Effector memory CD4-positive, alpha-beta T cell (primary cell): Measurements from ENCODE around the gene TOPBP1.

Experiments used
- DNase-seq, 3 donors: peaks; one replicate each; pipeline ENCODE4 v3.0.0-alpha.2; 2020
- H3K27ac ChIP-seq: 2 replicates; pipeline ENCODE4 v1.7.0; 2013; ENCODE audit warnings: mild to moderate bottlenecking, low read length, moderate library complexity; ENCODE audit not compliant: insufficient read depth, poor library complexity, severe bottlenecking
- H3K27me3 ChIP-seq: replicated peaks from 2 replicates; pipeline ENCODE4 v1.7.0; 2013; ENCODE audit warnings: mild to moderate bottlenecking, low read length; ENCODE audit not compliant: insufficient read depth, control insufficient read depth, poor library complexity, severe bottlenecking
- H3K36me3 ChIP-seq: 2 replicates; pipeline ENCODE4 v1.7.0; 2013; ENCODE audit warnings: mild to moderate bottlenecking, low read length, moderate library complexity; ENCODE audit not compliant: control insufficient read depth, insufficient read depth
- H3K4me1 ChIP-seq: 2 replicates; pipeline ENCODE4 v1.7.0; 2013; ENCODE audit warnings: low read length, mild to moderate bottlenecking; ENCODE audit not compliant: control insufficient read depth, insufficient read depth, poor library complexity, severe bottlenecking
- H3K4me3 ChIP-seq: 2 replicates; pipeline ENCODE4 v1.7.0; 2013; ENCODE audit warnings: low read length, low read depth, mild to moderate bottlenecking; ENCODE audit not compliant: insufficient read depth, poor library complexity, severe bottlenecking
- H3K9me3 ChIP-seq: 2 replicates; pipeline ENCODE4 v1.7.0; 2013; ENCODE audit warnings: mild to moderate bottlenecking, low read length, moderate library complexity; ENCODE audit not compliant: control insufficient read depth

TOPBP1 gene

DNA sequence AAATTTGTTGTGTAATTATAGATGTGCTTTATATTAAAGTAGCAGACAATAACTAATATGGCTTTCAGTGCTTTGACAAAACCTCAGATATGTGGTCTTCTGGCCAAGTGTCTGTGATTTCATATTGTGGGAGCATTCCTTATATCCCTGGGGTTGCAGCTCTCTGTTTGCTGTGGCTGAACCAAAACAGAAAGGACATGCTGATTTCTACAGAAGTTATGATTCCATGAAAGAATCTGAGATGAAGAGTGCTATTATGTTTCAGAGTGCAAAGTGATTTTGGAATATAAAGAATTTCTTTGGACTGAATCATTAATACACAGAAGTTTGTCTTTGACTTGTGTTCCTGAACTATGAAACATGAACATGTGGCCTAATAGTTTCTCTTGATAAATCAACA, 51.7 kb downstream of the TOPBP1 start:
- Histone ChIP-seq H3K4me3 (no peak overlapping the region), H3K36me3 (peaks cover 37% of the 10 kb centered on the region), H3K4me1 (no peaks in the 10 kb centered on the region), H3K27ac (no peak overlapping the region), H3K27me3 (no peaks in the 10 kb centered on the region), H3K9me3 (no peaks in the 10 kb centered on the region)
- no peak for DNase-seq

DNA sequence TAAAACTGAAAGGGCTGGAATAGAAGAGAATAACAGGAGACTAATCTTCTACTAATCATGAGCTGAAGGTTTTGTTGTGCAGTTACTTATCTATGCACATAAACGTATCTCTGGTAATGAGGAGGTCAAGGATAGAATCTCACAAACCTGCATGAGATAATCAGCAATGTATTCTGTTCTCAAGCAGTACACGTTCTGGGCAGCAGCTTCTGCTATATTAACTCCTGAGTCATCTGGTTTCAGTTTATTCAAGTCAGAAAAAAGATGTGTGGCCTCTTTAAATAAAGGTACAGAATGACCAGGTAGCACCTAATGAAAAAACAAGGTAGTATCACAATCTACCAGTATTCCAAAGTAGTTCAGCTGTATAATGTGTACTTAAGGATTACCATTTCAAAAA, 53.4 kb downstream of the TOPBP1 start:
- Histone ChIP-seq H3K27ac (no peak overlapping the region), H3K4me1 (no peaks in the 10 kb centered on the region), H3K4me3 (no peak overlapping the region), H3K36me3 (peaks cover 36% of the 10 kb centered on the region), H3K27me3 (no peaks in the 10 kb centered on the region), H3K9me3 (no peaks in the 10 kb centered on the region)
- DNase-seq: no peak

DNA sequence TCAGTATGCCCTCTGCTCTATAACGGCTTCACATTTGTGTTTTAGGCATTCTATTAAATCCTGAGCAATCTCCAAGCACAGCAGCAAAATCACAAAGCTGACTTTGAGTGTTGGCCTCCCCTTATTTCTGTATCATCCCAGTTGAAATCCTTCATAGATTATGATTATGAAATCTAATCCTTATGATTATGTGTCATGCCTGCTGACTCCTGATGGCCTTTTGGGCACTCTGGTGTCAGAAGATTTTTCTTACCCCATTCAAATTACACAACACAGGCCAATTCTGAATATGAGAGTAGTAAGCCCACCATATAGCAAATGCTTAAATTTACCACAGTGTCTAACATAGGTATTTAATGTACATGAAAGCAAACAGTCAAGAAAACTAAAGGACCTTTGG, 53.9 kb downstream of the TOPBP1 start:
- no peak for DNase-seq
- Histone ChIP-seq H3K4me1 (no peaks in the 10 kb centered on the region), H3K27ac (no peak overlapping the region), H3K4me3 (no peak overlapping the region), H3K27me3 (no peaks in the 10 kb centered on the region), H3K36me3 (peaks cover 31% of the 10 kb centered on the region), H3K9me3 (no peaks in the 10 kb centered on the region)

- no peaks in the 10 kb centered on the region for H3K4me1 ChIP-seq
- no peak overlapping the region for H3K4me3 ChIP-seq
- H3K27ac ChIP-seq: no peak overlapping the region
- peaks cover 30% of the 10 kb centered on the region for H3K36me3 ChIP-seq
- DNase-seq: no peak
- no peaks in the 10 kb centered on the region for H3K9me3 ChIP-seq
- no peaks in the 10 kb centered on the region for H3K27me3 ChIP-seq
Measured at GRCh38 chr3:133606902-133607301, 54.8 kb downstream of the TOPBP1 start.

GRCh38 chr3:133606342-133606741, 55.4 kb downstream of the TOPBP1 start:
- no peaks in the 10 kb centered on the region for H3K27me3 ChIP-seq
- no peak overlapping the region for H3K4me3 ChIP-seq
- no peaks in the 10 kb centered on the region for H3K4me1 ChIP-seq
- peaks cover 30% of the 10 kb centered on the region for H3K36me3 ChIP-seq
- no peak for DNase-seq
- H3K27ac ChIP-seq: no peak overlapping the region
- no peaks in the 10 kb centered on the region for H3K9me3 ChIP-seq

GRCh38 chr3:133600572-133601081, 61.1 kb downstream of the TOPBP1 start:
- Histone ChIP-seq H3K4me1 (no peaks in the 10 kb centered on the region), H3K36me3 (peaks cover 6% of the 10 kb centered on the region), H3K27ac (no peak overlapping the region), H3K9me3 (no peaks in the 10 kb centered on the region), H3K4me3 (no peak overlapping the region), H3K27me3 (no peaks in the 10 kb centered on the region)
- no peak for DNase-seq

DNA sequence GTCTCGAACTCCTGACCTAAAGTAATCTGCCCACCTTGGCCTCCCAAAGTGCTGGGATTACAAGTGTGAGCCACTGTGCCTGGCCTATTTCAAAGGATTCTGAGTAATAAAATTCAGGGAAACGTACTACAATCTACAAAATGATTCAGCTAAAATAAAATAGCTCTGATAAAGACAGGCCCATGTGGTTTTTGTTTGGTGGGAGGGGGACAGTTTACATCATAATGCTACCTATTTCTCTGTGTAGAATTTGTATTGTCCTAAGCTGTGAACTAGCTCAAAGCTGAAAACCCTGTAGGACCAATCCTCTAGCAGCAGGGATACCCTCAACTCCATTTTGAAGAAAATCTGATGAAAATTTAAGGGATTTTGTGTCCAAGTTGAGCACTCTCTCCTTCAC, 62.5 kb downstream of the TOPBP1 start:
- peaks cover 6% of the 10 kb centered on the region for H3K36me3 ChIP-seq
- no peak for DNase-seq
- H3K27ac ChIP-seq: no peak overlapping the region
- H3K9me3 ChIP-seq: no peaks in the 10 kb centered on the region
- no peaks in the 10 kb centered on the region for H3K4me1 ChIP-seq
- no peaks in the 10 kb centered on the region for H3K27me3 ChIP-seq
- no peak overlapping the region for H3K4me3 ChIP-seq

DNA sequence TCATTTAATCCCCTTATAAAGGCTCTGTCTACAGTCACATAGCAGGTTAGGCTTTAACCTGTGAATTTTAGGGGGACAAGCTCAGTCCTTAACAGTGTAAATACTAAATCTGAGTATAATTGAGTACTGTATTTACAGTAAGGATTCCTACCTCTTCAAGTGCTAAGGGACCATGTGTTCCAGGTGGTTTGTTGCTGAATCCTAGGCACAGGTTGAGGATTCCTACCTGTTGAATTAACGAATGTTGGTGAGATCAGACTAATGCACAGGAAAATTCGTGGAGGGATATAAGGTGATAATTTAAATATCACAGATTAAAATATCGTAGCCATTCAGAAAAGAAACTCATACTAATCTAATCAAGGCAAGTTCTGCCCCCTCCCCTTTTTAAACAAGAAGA, 63.3 kb downstream of the TOPBP1 start:
- no peaks in the 10 kb centered on the region for H3K9me3 ChIP-seq
- no peaks in the 10 kb centered on the region for H3K27me3 ChIP-seq
- H3K36me3 ChIP-seq: peaks cover 6% of the 10 kb centered on the region
- no peaks in the 10 kb centered on the region for H3K4me1 ChIP-seq
- H3K4me3 ChIP-seq: no peak overlapping the region
- no peak overlapping the region for H3K27ac ChIP-seq
- DNase-seq: no peak

DNA sequence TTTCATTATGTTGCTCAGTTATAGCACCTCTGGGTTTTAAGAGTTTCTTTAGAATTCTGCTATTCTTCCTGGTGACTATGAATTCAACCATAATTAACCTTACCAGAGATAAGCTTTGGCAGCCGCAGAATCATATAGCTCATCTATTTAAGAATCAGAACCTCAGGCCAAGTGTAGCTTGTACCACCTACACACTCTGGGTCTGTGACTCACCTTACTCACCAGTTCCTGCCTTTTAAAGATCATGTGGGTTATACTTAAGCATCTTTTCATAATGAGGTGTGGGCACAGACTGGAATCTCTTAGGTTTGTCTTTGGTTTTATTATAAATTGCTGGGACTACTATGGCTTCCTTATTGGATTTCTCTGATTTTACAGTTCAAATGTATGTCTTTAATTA, 66.4 kb downstream of the TOPBP1 start:
- Histone ChIP-seq H3K27ac (no peak overlapping the region), H3K36me3 (no peaks in the 10 kb centered on the region), H3K27me3 (no peaks in the 10 kb centered on the region), H3K9me3 (no peaks in the 10 kb centered on the region), H3K4me1 (no peaks in the 10 kb centered on the region), H3K4me3 (no peak overlapping the region)
- no peak for DNase-seq

DNA sequence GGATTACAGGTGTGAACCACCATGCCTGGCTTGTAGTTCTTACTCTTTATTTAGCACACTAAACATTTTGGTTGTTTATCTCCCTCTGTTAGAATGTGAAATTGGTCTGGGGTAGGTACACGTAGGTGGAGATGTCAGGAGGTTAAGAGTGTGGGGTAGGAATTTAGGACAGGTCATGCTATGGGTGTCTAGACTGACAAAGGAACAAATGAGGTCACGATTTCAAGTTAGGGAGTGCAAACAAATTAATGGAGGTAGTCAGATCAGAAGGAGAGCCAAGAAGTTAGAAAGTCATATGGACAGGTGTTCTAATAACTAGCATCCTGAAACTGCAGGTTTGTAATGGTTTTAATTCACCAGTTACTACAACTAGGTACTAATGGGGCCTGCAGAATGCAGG, 68.5 kb downstream of the TOPBP1 start:
- no peak for DNase-seq
- Histone ChIP-seq H3K36me3 (peaks cover 15% of the 10 kb centered on the region), H3K27me3 (no peaks in the 10 kb centered on the region), H3K4me3 (no peak overlapping the region), H3K4me1 (no peaks in the 10 kb centered on the region), H3K9me3 (no peaks in the 10 kb centered on the region), H3K27ac (no peak overlapping the region)

DNA sequence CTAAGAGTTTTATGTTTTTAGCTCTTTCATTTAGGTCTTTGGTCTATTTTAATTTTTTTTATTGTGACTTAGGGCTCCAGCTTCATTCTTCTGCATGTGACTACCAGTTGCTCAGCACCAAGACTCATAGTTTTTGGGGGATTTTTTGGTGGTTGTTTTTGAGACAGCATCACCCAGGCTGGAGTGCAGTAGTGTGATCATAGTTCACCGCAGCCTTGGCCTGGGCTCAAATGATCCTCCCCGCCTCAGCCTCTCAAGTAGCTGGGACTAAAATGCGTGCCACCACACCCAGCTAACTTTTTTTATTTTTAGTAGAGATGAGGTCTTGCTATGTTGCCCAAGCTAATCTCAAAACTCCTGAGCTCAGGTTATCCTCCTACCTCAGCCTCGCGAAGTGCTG, 68.9 kb downstream of the TOPBP1 start:
- no peak for DNase-seq
- no peaks in the 10 kb centered on the region for H3K9me3 ChIP-seq
- no peak overlapping the region for H3K4me3 ChIP-seq
- H3K36me3 ChIP-seq: peaks cover 19% of the 10 kb centered on the region
- H3K27me3 ChIP-seq: no peaks in the 10 kb centered on the region
- no peaks in the 10 kb centered on the region for H3K4me1 ChIP-seq
- no peak overlapping the region for H3K27ac ChIP-seq
